K562 (cell line): ENCODE results near the gene SEC24A. TPM values are rescaled to one million over a fixed set of nuclear protein-coding genes. Genes with fewer than 3 reads are reported as not detected.

ENCODE experiments used
- ATF7 ChIP-seq: fragments of 450-650 bp; IDR thresholded peaks from 2 replicates; pipeline ENCODE4 v1.7.1; 2014; ENCODE audit warnings: mild to moderate bottlenecking, moderate library complexity
- BMI1 ChIP-seq: fragments of 150-350 bp; IDR thresholded peaks from 2 replicates; pipeline ENCODE4 v1.6.1; 2014; ENCODE audit warnings: low read length
- EP300 ChIP-seq: IDR thresholded peaks from 2 replicates; pipeline ENCODE4 v1.6.1; 2012; ENCODE audit warnings: low read length, improper control_type of control experiment
- FOXP4 ChIP-seq: sonication (generic); formaldehyde crosslinking; IDR thresholded peaks from 2 replicates; pipeline ENCODE4 v1.8.0; 2022; ENCODE audit warnings: mild to moderate bottlenecking, missing genetic modification reagents, borderline replicate concordance
- HES1 ChIP-seq: fragments of 450-650 bp; IDR thresholded peaks from 2 replicates; pipeline ENCODE4 v1.6.1; 2016; ENCODE audit warnings: low read depth, mild to moderate bottlenecking, moderate library complexity
- HIVEP1 ChIP-seq: fragments of 250-450 bp; sonication (Bioruptor Pico); IDR thresholded peaks from 2 replicates; pipeline ENCODE4 v1.4.0; 2020; ENCODE audit warnings: mild to moderate bottlenecking
- KAT7 ChIP-seq: sonication (generic); formaldehyde crosslinking; IDR thresholded peaks from 2 replicates; pipeline ENCODE4 v1.8.0; 2022; ENCODE audit warnings: missing genetic modification reagents, mild to moderate bottlenecking, borderline replicate concordance
- MAFK ChIP-seq: IDR thresholded peaks from 2 replicates; pipeline ENCODE4 v1.6.1; 2011; ENCODE audit warnings: low read length, improper control_type of control experiment
- MNT ChIP-seq, 2 experiments: fragments of 450-650 bp; conservative IDR thresholded peaks; 2 replicates each; pipeline ENCODE4 v1.6.1; 2017; ENCODE audit warnings: mild to moderate bottlenecking in 2 of 2, moderate library complexity in 2 of 2
- NCOA2 ChIP-seq, 2 experiments: fragments of 450-650 bp; IDR thresholded peaks; 2 replicates each; pipeline ENCODE4 v1.6.1; 2018; ENCODE audit warnings: mild to moderate bottlenecking in 2 of 2, moderate library complexity in 1 of 2; ENCODE audit not compliant: partially characterized antibody in 2 of 2
- NCOA4 ChIP-seq: fragments of 450-650 bp; IDR thresholded peaks from 2 replicates; pipeline ENCODE4 v1.6.1; 2018; ENCODE audit warnings: mild to moderate bottlenecking; ENCODE audit not compliant: partially characterized antibody
- NEUROD1 ChIP-seq: fragments of 150-350 bp; IDR thresholded peaks from 2 replicates; pipeline ENCODE4 v1.6.1; 2014; ENCODE audit warnings: borderline replicate concordance, low read length, low read depth; ENCODE audit not compliant: partially characterized antibody
- POLR2AphosphoS5 ChIP-seq: IDR thresholded peaks from 2 replicates; pipeline ENCODE4 v1.6.1; 2011; ENCODE audit warnings: mild to moderate bottlenecking, low read depth, low read length, moderate library complexity; ENCODE audit not compliant: control insufficient read depth, insufficient read depth
- RBM34 ChIP-seq: fragments of 200-400 bp; formaldehyde crosslinking; IDR thresholded peaks from 2 replicates; pipeline ENCODE4 v1.6.1; 2018; ENCODE audit warnings: low read length, borderline replicate concordance; ENCODE audit not compliant: insufficient read depth
- RBM39 ChIP-seq: fragments of 200-400 bp; formaldehyde crosslinking; optimal IDR thresholded peaks from 2 replicates; pipeline ENCODE3; 2018; ENCODE audit warnings: low read depth, low read length
- SAFB2 ChIP-seq: fragments of 200-400 bp; formaldehyde crosslinking; IDR thresholded peaks from 2 replicates; pipeline ENCODE4 v1.6.1; 2018; ENCODE audit warnings: borderline replicate concordance, low read length, low read depth, moderate library complexity; ENCODE audit not compliant: severe bottlenecking
- SMC3 ChIP-seq: conservative IDR thresholded peaks from 2 replicates; pipeline ENCODE4 v1.6.1; 2011; ENCODE audit warnings: low read depth, low read length, improper control_type of control experiment; ENCODE audit not compliant: insufficient read depth
- SRF ChIP-seq, 2 experiments: fragments of 250-450, 450-650 bp in 1 of 2; sonication (Bioruptor Pico) in 1 of 2; sonication (generic) in 1 of 2; formaldehyde crosslinking; IDR thresholded peaks; 2 replicates each; pipeline versions ENCODE4 v1.5.0 to v1.5.1; 2020 to 2022; ENCODE audit warnings: mild to moderate bottlenecking in 1 of 2, missing genetic modification reagents in 1 of 2
- SRSF7 ChIP-seq: fragments of 200-400 bp; formaldehyde crosslinking; optimal IDR thresholded peaks from 2 replicates; pipeline ENCODE3; 2017; ENCODE audit warnings: mild to moderate bottlenecking, low read depth, low read length
- STAT5B ChIP-seq: fragments of 250-450 bp; sonication (Bioruptor Pico); IDR thresholded peaks from 2 replicates; pipeline ENCODE4 v1.8.0; 2021; ENCODE audit warnings: mild to moderate bottlenecking, inconsistent platforms
- TFAM ChIP-seq: fragments of 250-450 bp; sonication (Bioruptor Pico); conservative IDR thresholded peaks from 2 replicates; pipeline ENCODE4 v1.5.0; 2021; ENCODE audit warnings: mild to moderate bottlenecking, moderate library complexity
- ZEB2 ChIP-seq: fragments of 450-650 bp; IDR thresholded peaks from 2 replicates; pipeline ENCODE4 v1.6.1; 2016
- ZNF3 ChIP-seq: fragments of 250-450 bp; sonication (Bioruptor Pico); IDR thresholded peaks from 2 replicates; pipeline ENCODE4 v1.5.0; 2021; ENCODE audit warnings: mild to moderate bottlenecking, moderate library complexity
- ZNF57 ChIP-seq: fragments of 450-650 bp; formaldehyde crosslinking; IDR thresholded peaks from 2 replicates; pipeline ENCODE4 v1.4.0; 2020; ENCODE audit warnings: mild to moderate bottlenecking, moderate library complexity
- polyA plus RNA-seq, 8 experiments: library from polyadenylated mRNA; depleted of rRNA in 4 of 8; stranded (reverse) in 5 of 8; unstranded in 3 of 8; fragments of >200 nt; fragmentation: Nextera tagmentation in 2 of 8; fragmentation: Illumina TruSeq in 1 of 8; extraction: Ambion mirVana in 2 of 8; extraction: Trizol in 1 of 8; gene quantifications; 2 replicates each; pipeline versions ENCODE4 v1.2.1 to v1.2.3, GENCODE V29; 2011 to 2014; ENCODE audit warnings: inconsistent platforms in 1 of 8, missing spikeins in 1 of 8
- total RNA-seq, 7 experiments: library from RNA; depleted of rRNA in 6 of 7; stranded (reverse); fragments of >200 nt in 6 of 7; fragmentation: Illumina TruSeq in 2 of 7; extraction: Trizol in 2 of 7; gene quantifications; 2 replicates each; pipeline versions ENCODE4 v1.2.1 to v1.2.3, GENCODE V29; 2011 to 2021; ENCODE audit warnings: low replicate concordance in 1 of 7

Gene SEC24A
- total and polyA plus RNA-seq, 9 of the 15 experiments (the other 6 are each of a cell fraction or from before 2014, with no cell fraction given), result 7.9 to 36.5 (median 17.5) TPM

GRCh38 chr5:134648425-134649162 is at the start of gene SEC24A (continued):
- TF ChIP-seq NCOA4 (no peak), ZNF57 (CRISPR knock-in tag) (no peak), BMI1 (no peak), ZEB2 (peak; percentile 17; the same call in 1 of the 2 replicates), POLR2AphosphoS5 (peak; percentile 62), NEUROD1 (peak; percentile 48), SAFB2 (no peak), RBM39 (no peak), SRF (CRISPR knock-in tag; IDR thresholded peaks at IDR 0.05) (0 out of 4 replicates have a peak, but pooled peaks of 1 of the 2 experiments have one; percentile 35), ATF7 (peak; percentile 86), TFAM (CRISPR knock-in tag) (no peak), SMC3 (no peak), RBM34 (no peak), HES1 (no peak), SRSF7 (no peak), ZNF3 (CRISPR knock-in tag) (no peak), NCOA2 (IDR thresholded peaks at IDR 0.05; ENCODE audit: partially characterized antibody in 2 of 2) (no peak), STAT5B (CRISPR knock-in tag) (no peak), EP300 (0 out of 2 replicates have a peak, but pooled peaks have one; percentile 1), KAT7 (CRISPR knock-in tag) (peak; percentile 91; the same call in 1 of the 2 replicates), FOXP4 (no peak), MNT (conservative IDR thresholded peaks at IDR 0.05) (peak; percentile 92 to 96), MAFK (no peak), HIVEP1 (CRISPR knock-in tag) (no peak)
